HG02759 (cell line): ENCODE results near the gene KNSTRN.

Experiments
- ATAC-seq: cut with Tn5 transposase; IDR thresholded peaks from one replicate; pipeline ENCODE4 v1.9.1; 2021; ENCODE audit warnings: mild to moderate bottlenecking, moderate library complexity; ENCODE audit not compliant: unreplicated experiment

KNSTRN gene

GRCh38 chr15:40428185-40428584, 45.7 kb downstream of the KNSTRN start:
- no peak for ATAC-seq

DNA sequence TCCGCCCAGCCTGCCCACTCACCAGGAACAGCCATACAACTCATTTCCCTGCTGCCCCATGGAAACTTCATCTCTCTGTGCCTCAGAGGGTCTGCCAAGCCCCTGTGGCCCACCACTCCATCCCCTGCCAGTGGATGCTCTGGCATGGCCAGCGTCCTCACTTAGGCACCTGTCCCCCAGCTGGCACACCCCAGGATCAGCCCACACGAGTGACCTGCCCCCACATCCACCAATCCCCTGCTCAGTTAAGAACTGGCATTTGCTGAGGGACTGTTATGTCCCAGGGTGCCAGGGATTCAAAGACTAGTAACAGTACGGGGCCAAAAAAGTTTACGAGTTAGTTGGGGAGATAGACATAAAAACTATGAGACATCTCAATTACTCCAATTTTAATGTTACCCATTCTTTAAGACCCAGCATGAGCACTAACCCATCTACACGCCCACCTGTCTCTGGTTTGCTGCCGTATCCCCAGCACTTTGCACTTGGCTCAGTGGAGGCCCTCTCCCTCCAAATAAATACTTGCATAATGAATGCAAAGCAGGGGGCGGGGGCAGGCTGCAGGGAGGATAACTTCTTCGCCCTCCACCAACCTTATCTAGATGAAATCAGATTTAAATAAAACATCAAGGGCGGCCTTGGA, 46.7 kb downstream of the KNSTRN start:
- ATAC-seq = no peak

GRCh38 chr15:40430271-40430805, 47.8 kb downstream of the KNSTRN start:
- no peak for ATAC-seq

GRCh38 chr15:40435023-40435709, 52.6 kb downstream of the KNSTRN start:
- ATAC-seq = no peak

- no peak for ATAC-seq
These were observed 53.2 kb downstream of the KNSTRN start for GRCh38 chr15:40435710-40436089.

DNA sequence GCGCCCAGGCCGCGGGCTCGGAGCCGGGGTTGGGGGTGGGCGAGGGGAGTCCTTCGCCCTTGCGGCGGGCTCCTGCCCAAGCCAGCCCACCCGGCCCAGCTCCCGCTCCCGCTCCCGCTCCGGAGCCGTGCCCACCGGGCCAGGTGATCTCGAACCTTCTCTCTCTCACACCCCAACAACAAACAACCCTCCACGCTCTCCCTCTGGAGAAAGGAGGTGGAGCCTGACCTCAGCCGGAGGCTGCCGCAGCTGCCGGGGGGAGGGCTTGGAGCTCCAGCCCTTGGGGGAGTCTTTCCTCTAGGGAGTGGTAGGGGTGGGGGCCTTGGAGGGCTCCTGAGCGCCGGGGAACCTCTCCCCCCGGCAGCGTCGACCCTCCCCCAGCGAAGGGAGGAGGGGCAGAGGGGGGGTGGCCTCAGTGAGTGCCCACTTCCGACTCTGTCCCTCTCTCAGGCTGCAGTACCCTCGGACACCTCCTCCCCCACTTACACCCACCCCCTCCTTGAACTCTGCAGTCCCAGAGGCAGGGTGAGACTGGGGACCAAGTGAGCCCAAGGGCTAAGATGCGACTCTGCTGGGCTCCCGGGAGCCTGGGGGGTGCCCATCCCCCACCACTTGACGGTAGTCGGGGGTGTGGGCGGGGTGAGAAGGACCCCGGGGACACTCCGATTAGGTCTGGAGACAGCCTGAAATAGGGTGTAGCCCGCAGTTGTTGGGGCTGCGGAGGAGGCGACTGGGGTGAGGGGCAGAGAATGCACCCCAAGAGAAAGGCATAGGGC, 53.8 kb downstream of the KNSTRN start:
- no peak for ATAC-seq

- no peak for ATAC-seq
These were observed 54.6 kb downstream of the KNSTRN start for GRCh38 chr15:40436892-40437751.

- ATAC-seq = no peak
These were observed 55.5 kb downstream of the KNSTRN start for GRCh38 chr15:40437752-40438687.

GRCh38 chr15:40438712-40439111, 56.2 kb downstream of the KNSTRN start:
- no peak for ATAC-seq

- ATAC-seq = no peak
These were observed 57.0 kb downstream of the KNSTRN start for GRCh38 chr15:40439461-40439959.

DNA sequence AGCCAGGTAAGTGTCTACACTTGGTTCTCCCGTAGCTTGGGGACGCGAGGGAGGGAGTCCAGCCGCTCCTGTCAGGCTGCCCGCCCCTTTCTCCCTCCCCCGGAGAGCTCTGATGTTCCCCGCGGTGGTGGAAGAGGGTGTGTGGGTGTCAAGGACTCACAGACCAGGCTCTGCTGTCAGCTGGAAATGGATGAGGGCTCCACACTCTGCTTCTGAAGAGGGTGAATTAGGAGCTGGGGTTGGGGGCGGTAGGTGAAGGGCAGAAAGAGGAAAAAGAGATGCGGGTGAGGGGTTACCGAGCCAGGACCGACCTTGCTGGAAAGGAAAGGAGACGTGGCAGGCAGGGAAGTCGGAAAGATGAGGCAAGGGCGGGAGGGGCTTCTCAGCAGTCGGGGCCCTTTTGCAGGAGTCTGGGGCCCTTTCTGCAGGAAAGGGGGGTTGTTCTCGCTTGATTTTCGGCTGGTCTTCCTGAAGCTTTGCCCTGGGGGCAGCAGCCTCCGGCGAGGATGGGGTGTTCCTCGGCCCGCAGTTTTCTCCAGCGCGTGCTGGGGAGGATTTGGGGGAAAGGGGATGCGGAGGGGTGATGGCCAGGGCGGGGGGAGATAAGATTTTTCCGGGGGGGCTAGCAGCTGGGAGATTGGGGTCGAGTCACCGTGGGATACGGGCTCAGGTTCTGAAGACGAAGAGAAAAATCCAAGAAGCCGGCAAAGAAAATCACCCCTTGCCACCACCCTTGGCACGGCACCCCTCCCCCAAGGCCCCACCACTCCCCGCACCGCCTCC, 57.6 kb downstream of the KNSTRN start:
- no peak for ATAC-seq

- peak; percentile 88 for ATAC-seq
These were observed 58.4 kb downstream of the KNSTRN start, which contains the start of gene BAHD1 for GRCh38 chr15:40440743-40441564. Gene BAHD1 (plus strand): TSS chr15:40440953. CDS start chr15:40458465, 17,512 bp downstream.

DNA sequence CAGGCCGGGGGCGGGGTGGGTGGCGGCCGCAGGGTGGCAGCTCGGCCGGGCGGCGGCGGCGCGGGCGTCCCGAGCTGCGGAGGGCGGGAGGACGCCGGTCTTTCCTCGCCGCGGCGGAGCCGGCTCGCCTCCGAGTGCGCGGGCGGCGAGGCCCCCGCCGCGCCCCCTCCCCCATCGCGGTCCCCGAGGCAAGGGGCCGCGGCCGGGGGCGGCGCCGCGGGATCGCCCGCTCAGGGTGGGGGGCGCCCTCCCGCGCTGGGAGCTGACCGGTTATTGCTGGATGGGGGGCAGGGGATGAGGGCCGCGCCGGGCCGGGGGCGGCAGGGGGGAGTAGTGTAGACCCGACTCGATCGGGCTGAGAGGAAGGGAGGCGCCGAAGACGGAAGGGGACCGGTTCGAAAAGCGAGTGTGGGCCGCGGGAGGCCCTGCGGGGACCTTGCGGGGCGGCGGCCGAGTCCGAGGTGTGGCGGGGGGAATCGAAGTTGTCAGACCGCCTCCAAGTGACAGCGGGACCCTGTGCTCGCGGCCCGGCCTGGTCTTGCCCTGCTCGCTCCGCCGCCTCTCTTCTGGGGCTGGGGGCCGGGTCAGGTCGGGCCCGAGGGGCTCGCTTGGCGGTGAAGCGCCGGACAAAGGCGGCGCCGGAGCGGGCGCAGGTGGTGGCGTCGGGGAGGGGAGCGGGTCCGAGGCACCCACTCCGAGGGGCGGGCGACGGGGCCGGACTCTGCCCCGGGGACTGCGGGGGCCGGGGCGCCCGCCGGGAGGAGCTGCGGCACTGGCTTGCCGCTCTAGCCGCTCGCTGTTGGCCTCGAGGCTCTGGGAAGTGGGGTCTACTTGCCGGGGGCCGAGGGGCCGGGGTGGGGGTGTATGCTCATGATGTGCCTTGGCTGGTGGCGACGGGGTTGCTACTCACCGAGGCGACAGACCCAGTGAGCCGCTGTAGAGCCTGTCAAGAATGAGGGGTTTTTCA, 59.3 kb downstream of the KNSTRN start:
- no peak for ATAC-seq

DNA sequence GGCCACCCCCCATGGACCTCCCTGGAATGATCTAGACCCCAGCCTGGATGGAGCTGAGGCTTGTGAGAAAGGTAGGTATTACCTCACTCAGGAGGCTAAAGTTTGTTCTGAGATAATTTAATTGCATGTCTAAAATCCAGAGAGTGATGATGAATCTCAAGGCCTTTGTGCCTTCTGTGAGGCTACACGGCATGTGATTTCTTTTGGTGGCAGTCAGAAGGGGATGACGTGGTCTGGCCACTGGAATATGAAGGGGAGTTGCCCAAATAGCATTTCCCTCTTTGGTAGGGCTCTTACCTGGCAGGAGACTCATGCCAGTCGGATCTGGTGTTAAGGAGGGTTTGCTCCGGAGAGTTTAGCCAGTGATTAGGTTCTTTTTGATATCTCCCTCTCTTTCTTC, 60.7 kb downstream of the KNSTRN start:
- no peak for ATAC-seq

- no peak for ATAC-seq
These were observed 61.3 kb downstream of the KNSTRN start for GRCh38 chr15:40443846-40444245.
